A549 (cell line): Measurements from ENCODE around the gene TBCEL.

Experiments
- CEBPB ChIP-seq, 2 experiments: fragments of >200 bp in 1 of 2; sonication (Bioruptor Twin) in 1 of 2; formaldehyde crosslinking in 1 of 2; IDR thresholded peaks; 2 replicates each; pipeline ENCODE4 v1.6.1; 2012 to 2016
- CTCF ChIP-seq: fragments of >200 bp; sonication (Bioruptor Twin); formaldehyde crosslinking; IDR thresholded peaks from 3 replicates; pipeline ENCODE4 v1.5.1; 2016
- ELK1 ChIP-seq: fragments of 150-350 bp; IDR thresholded peaks from 2 replicates; pipeline ENCODE4 v1.6.1; 2014; ENCODE audit warnings: low read depth, mild to moderate bottlenecking, low read length
- HOXB13 ChIP-seq: fragments of 250-450 bp; sonication (Bioruptor Pico); IDR thresholded peaks from 2 replicates; pipeline ENCODE4 v1.5.0; 2020; ENCODE audit warnings: low read depth, mild to moderate bottlenecking, moderate library complexity
- REST ChIP-seq: fragments of 200-600 bp; sonication (generic); IDR thresholded peaks from 2 replicates; pipeline ENCODE4 v1.6.1; 2016; ENCODE audit warnings: antibody characterized with exemption, mild to moderate bottlenecking, moderate library complexity
- SREBF2 ChIP-seq: fragments of 450-650 bp; IDR thresholded peaks from 2 replicates; pipeline ENCODE4 v1.6.1; 2014; ENCODE audit warnings: mild to moderate bottlenecking, moderate library complexity
- USF2 ChIP-seq: fragments of 450-650 bp; IDR thresholded peaks from 2 replicates; pipeline ENCODE4 v1.6.1; 2014; ENCODE audit warnings: antibody characterized with exemption

- TF ChIP-seq SREBF2 (no peak), ELK1 (no peak), USF2 (no peak), CTCF (no peak), HOXB13 (CRISPR knock-in tag) (no peak), CEBPB (IDR thresholded peaks at IDR 0.05) (no peak), REST (no peak)
Measured at GRCh38 chr11:121058941-121059340, 35.0 kb downstream of the TBCEL start.
